Left forelimb (tissue), 1 donor: ENCODE results near the gene RPS6KA2.

Experiments used
- DNase-seq: peaks from one replicate; pipeline ENCODE4 v3.0.0-alpha.2; 2018; ENCODE audit warnings: low spot score

Gene RPS6KA2

GRCh38 chr6:166446567-166447065 is 180.4 kb downstream of the RPS6KA2 start:
- DNase-seq, result no peak

- no peak for DNase-seq
These were observed 180.9 kb downstream of the RPS6KA2 start for GRCh38 chr6:166446146-166446545.

- no peak for DNase-seq
These were observed 182.6 kb downstream of the RPS6KA2 start for GRCh38 chr6:166444446-166444845.

GRCh38 chr6:166443166-166443565 is 183.9 kb downstream of the RPS6KA2 start:
- no peak for DNase-seq

GRCh38 chr6:166442131-166442685 is 184.8 kb downstream of the RPS6KA2 start:
- DNase-seq, result no peak

- DNase-seq, result no peak
These were observed 185.5 kb downstream of the RPS6KA2 start for GRCh38 chr6:166441325-166442078.

- no peak for DNase-seq
These were observed 186.3 kb downstream of the RPS6KA2 start for GRCh38 chr6:166440729-166441128.

GRCh38 chr6:166440106-166440505 is 186.9 kb downstream of the RPS6KA2 start:
- no peak for DNase-seq

- DNase-seq, result no peak
These were observed 187.5 kb downstream of the RPS6KA2 start for GRCh38 chr6:166439366-166440091.

- DNase-seq, result no peak
These were observed 188.7 kb downstream of the RPS6KA2 start for GRCh38 chr6:166438211-166438861.

GRCh38 chr6:166437661-166438060 is 189.4 kb downstream of the RPS6KA2 start:
- DNase-seq, result no peak

GRCh38 chr6:166436195-166437139 is 190.6 kb downstream of the RPS6KA2 start:
- DNase-seq, result no peak

- DNase-seq, result no peak
These were observed 191.5 kb downstream of the RPS6KA2 start for GRCh38 chr6:166435574-166435973.

- DNase-seq, result no peak
These were observed 192.7 kb downstream of the RPS6KA2 start for GRCh38 chr6:166434336-166434735.

- DNase-seq, result no peak
These were observed 194.0 kb downstream of the RPS6KA2 start for GRCh38 chr6:166433096-166433495.

- DNase-seq, result no peak
These were observed 196.8 kb downstream of the RPS6KA2 start for GRCh38 chr6:166430269-166430668.

GRCh38 chr6:166424431-166424830 is 202.6 kb downstream of the RPS6KA2 start:
- no peak for DNase-seq

- DNase-seq, result no peak
These were observed 203.3 kb downstream of the RPS6KA2 start for GRCh38 chr6:166423781-166424180.

- no peak for DNase-seq
These were observed 203.9 kb downstream of the RPS6KA2 start for GRCh38 chr6:166423051-166423745.

GRCh38 chr6:166422201-166422940 is 204.7 kb downstream of the RPS6KA2 start:
- no peak for DNase-seq
